ENCODE measurements around the gene HIP1.
"Not testable (repeated sequence)": the region's sequence is repeated elsewhere in the genome, so short reads cannot be mapped to it uniquely, and the experiment has no call there.

The HIP1 gene

GRCh38 chr7:75575488-75576121, 163.1 kb downstream of the HIP1 start:
- DNase-seq (ENCODE audit: low read depth in 2 of 2), result no peak

GRCh38 chr7:75573477-75574019, 165.2 kb downstream of the HIP1 start:
- DNase-seq (ENCODE audit: low read depth in 2 of 2), result no peak

- DNase-seq (ENCODE audit: low read depth in 2 of 2), result no peak
Measured at GRCh38 chr7:75572814-75573213, 165.9 kb downstream of the HIP1 start.

GRCh38 chr7:75572396-75572795, 166.3 kb downstream of the HIP1 start:
- no peak for DNase-seq (ENCODE audit: low read depth in 2 of 2)

- no peak for DNase-seq (ENCODE audit: low read depth in 2 of 2)
Measured at GRCh38 chr7:75571209-75571608, 167.5 kb downstream of the HIP1 start.

GRCh38 chr7:75569629-75570282, 169.0 kb downstream of the HIP1 start:
- DNase-seq (ENCODE audit: low read depth in 2 of 2), result not testable (repeated sequence)

GRCh38 chr7:75567948-75568595, 170.7 kb downstream of the HIP1 start:
- DNase-seq (ENCODE audit: low read depth in 2 of 2), result no peak

- DNase-seq (ENCODE audit: low read depth in 2 of 2), result no peak
Measured at GRCh38 chr7:75565132-75565837, 173.5 kb downstream of the HIP1 start.

GRCh38 chr7:75563171-75563570, 175.6 kb downstream of the HIP1 start:
- DNase-seq (ENCODE audit: low read depth in 2 of 2), result no peak

GRCh38 chr7:75559976-75560365, 178.8 kb downstream of the HIP1 start:
- no peak for DNase-seq (ENCODE audit: low read depth in 2 of 2)

GRCh38 chr7:75559355-75559975, 179.3 kb downstream of the HIP1 start:
- DNase-seq (ENCODE audit: low read depth in 2 of 2), result no peak

- DNase-seq (ENCODE audit: low read depth in 2 of 2), result not testable (repeated sequence)
Measured at GRCh38 chr7:75556835-75557234, 181.9 kb downstream of the HIP1 start.

GRCh38 chr7:75555736-75556135, 183.0 kb downstream of the HIP1 start:
- no peak for DNase-seq (ENCODE audit: low read depth in 2 of 2)

- no peak for DNase-seq (ENCODE audit: low read depth in 2 of 2)
Measured at GRCh38 chr7:75546237-75547015, 192.3 kb downstream of the HIP1 start.

GRCh38 chr7:75537731-75538130, 201.0 kb downstream of the HIP1 start:
- no peak for DNase-seq (ENCODE audit: low read depth in 2 of 2)

GRCh38 chr7:75536940-75537538, 201.7 kb downstream of the HIP1 start:
- no peak for DNase-seq (ENCODE audit: low read depth in 2 of 2)

- DNase-seq (ENCODE audit: low read depth in 2 of 2), result no peak
Measured at GRCh38 chr7:75536491-75536890, 202.2 kb downstream of the HIP1 start.

- DNase-seq (ENCODE audit: low read depth in 2 of 2), result no peak
Measured at GRCh38 chr7:75534727-75535307, 203.9 kb downstream of the HIP1 start.

- no peak for DNase-seq (ENCODE audit: low read depth in 2 of 2)
Measured at GRCh38 chr7:75533926-75534325, 204.8 kb downstream of the HIP1 start.

GRCh38 chr7:75532639-75533038, 206.1 kb downstream of the HIP1 start:
- no peak for DNase-seq (ENCODE audit: low read depth in 2 of 2)

All from stimulated activated CD4-positive, alpha-beta T cell treated with anti-CD3 and anti-CD28 coated beads, Interleukin-1b, Interleukin-23, amount 100 ng/mL, for 4 hours (primary cell).